Thyroid gland (tissue), 4 donors: ENCODE results near the gene EBF3.

Source experiments
- POLR2A ChIP-seq, 2 donors: fragments of 450-650 bp; IDR thresholded peaks; one replicate each; pipeline ENCODE4 v1.6.1; 2017; ENCODE audit warnings: antibody characterized with exemption in 2 of 2, mild to moderate bottlenecking in 2 of 2, moderate library complexity in 1 of 2
- TF ChIP-seq, protein P1 (sequence below), 6 experiments: fragments of 200-600 bp in 3 of 6; fragments of 450-650 bp in 3 of 6; sonication (generic) in 3 of 6; IDR thresholded peaks; one replicate each; pipeline ENCODE4 v1.5.1; 2016 to 2019; ENCODE audit warnings: antibody characterized with exemption in 6 of 6, mild to moderate bottlenecking in 2 of 6, inconsistent platforms in 1 of 6, moderate library complexity in 1 of 6

DNA sequence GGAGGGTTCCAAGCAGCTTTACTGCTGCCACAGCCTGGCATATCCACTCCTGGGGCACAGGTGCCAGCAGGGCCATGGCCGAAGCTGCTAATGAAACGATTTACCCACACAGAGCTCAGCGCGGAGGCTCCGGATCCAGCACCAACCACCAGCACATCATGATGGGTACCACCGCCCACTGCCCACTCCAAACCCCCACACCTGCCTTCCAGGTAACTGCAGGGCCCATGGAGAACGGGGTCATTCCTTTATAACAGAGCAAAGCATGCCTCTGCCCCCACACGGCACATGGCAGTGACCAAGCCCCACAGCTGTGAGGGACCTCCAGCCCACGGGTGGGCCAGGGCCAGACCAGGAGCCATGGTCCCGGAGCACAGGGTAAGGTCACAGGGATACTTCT is 53.2 kb downstream of the EBF3 start:
- no peak for TF ChIP-seq POLR2A (IDR thresholded peaks at IDR 0.05)
- TF ChIP-seq, protein P1, sequence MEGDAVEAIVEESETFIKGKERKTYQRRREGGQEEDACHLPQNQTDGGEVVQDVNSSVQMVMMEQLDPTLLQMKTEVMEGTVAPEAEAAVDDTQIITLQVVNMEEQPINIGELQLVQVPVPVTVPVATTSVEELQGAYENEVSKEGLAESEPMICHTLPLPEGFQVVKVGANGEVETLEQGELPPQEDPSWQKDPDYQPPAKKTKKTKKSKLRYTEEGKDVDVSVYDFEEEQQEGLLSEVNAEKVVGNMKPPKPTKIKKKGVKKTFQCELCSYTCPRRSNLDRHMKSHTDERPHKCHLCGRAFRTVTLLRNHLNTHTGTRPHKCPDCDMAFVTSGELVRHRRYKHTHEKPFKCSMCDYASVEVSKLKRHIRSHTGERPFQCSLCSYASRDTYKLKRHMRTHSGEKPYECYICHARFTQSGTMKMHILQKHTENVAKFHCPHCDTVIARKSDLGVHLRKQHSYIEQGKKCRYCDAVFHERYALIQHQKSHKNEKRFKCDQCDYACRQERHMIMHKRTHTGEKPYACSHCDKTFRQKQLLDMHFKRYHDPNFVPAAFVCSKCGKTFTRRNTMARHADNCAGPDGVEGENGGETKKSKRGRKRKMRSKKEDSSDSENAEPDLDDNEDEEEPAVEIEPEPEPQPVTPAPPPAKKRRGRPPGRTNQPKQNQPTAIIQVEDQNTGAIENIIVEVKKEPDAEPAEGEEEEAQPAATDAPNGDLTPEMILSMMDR (IDR thresholded peaks at IDR 0.05), result no peak
